NK-92 (cell line): ENCODE results near the gene FXYD6.

Experiments
- DNase-seq: peaks from one replicate; lab custom pipeline; 2025; ENCODE audit not compliant: unreplicated experiment; lab: John Stamatoyannopoulos, UW

The FXYD6 gene

DNA sequence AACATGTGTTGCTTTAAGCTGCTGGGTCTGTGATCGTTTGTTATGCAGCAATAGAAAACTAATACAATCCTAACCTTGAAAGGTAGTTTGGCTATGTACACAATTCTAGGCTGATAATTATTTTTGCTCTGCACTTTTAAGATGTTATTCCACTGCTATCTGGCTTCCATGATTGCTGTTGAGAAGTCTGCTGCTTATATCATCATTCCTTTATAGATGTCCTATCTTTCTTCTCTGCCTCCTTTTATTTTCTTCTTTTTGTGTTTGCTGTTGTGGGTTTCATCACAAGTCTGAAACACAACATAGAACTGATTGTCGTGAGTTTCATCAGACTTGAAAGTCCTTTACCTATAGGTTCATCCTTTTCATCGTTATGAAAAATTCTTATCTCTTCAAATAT, 24.1 kb downstream of the FXYD6 start:
- DNase-seq = no peak

GRCh38 chr11:117851852-117852251, 24.6 kb downstream of the FXYD6 start:
- DNase-seq = no peak

- no peak for DNase-seq
Observed at GRCh38 chr11:117851106-117851505, 25.4 kb downstream of the FXYD6 start.

DNA sequence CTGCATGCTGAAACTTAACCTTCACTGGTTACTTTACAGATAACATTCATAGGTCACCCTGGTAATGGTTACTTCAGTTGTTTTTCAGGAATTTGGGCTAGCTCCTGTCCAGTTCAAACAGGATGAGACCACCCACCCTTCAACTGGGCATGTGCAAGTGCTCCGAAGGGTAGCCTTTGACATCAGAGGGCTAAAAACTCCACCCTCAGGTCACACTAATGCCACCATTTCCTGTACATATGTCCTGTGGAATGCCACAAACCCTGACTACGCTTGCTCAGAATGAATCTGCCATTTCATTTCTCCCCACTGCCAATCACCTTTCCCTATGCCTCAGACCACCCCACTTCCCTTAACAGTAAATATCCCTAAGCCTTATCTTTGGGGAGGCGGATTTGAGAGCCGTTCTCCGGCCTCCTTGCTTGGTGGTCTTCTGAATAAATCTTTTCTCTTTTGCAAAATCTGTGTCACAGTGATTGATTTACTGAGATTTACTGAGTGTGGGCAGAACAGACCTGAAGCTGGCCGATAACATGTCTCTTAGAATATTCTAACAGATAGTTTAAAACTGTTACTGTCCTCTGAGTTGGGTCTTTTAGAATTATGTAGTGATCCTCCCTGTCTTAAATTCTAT, 26.6 kb downstream of the FXYD6 start:
- no peak for DNase-seq

DNA sequence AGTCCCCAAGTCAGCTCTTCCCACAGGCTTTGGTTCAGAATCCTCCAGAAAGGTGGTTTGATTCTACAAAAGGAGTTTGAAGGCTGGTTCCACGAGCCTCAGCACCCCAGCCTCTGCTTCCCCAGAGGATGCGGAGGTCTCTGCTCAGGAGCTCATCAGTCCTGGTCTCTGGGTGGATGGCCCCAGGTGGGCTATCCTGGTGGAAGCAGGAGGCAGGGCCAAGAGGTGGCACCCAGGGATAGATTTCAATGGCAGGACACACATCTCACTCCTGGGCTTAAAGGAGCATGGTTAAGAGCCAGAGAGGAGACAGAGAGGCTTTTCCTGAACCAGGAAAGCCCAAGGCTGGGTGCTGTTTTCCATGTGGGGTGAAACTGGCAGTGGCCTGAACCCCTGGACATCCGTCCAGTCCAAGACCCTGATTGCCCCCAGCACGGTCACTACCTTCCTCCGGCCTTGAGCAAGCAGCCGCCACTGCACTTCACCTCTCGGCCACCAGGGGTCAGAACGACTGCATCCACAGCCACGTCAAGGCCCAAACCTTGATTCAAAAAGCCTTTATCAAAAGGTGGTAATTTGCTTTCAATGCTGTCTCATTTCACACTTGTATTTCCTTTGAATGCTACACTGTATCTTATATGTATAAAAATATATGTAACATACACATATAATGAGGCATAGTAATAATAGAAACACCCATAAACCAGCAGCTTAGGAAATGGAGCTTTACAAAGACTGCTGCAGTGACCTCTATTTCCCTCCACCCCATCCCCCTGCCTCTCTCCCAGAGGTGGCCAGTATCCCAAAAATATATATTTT, 32.6 kb downstream of the FXYD6 start:
- no peak for DNase-seq

- no peak for DNase-seq
Observed at GRCh38 chr11:117842131-117842941, 34.1 kb downstream of the FXYD6 start.

DNA sequence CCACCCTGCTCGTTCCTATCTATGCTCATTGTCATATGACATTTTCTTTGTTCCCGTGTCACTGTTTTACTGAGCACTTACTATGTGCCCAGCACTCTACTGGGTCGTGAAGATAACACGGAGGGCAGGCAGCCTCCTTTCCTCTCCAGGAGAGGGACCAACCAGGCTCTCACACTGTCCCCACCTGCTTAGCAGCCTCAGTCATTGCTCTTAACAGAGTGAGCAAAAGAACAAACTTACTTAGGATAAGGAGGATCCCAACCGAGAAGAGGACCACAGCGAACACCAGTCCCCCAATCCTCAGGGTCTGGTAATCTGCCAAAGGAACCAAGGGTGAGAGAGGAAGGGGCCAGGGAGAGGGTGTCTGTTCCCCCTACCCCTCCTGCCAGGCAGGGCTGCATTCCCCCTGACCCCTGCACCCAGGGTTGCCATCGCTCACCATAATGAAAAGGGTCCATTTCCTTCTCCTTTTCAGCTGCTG, 34.9 kb downstream of the FXYD6 start:
- no peak for DNase-seq

DNA sequence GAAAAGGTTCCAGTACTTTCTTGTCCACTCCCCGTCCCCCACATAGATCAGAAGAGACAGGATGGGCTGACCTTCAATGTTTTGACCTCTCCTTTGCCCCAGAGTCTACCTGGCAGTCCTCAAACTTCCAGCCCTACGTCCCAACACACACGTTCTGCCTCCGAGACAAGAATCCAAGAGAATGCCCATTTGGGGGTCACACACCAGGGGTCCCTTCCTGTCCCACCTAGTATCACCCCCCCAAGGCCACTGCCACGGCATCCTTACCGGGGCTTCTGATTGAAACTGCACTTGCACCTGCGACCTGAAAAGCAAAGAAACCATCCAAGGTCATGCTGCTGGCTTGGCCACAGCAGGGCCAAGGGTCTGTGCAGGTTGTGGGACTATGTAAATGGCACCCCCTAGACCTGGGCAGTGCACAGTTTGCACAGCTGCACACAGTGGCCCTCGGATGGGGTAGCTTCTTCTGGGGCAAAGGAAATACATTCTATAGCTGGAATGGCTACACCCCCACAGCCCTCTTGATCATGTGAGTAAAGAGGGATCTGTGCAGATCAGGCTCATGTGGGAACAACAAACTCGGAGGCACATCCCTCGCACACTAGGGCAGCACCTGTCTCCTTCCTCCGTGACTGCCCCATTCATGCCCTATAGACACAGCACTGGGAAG, 35.4 kb downstream of the FXYD6 start:
- no peak for DNase-seq

GRCh38 chr11:117839936-117840813, 36.3 kb downstream of the FXYD6 start:
- DNase-seq = no peak

DNA sequence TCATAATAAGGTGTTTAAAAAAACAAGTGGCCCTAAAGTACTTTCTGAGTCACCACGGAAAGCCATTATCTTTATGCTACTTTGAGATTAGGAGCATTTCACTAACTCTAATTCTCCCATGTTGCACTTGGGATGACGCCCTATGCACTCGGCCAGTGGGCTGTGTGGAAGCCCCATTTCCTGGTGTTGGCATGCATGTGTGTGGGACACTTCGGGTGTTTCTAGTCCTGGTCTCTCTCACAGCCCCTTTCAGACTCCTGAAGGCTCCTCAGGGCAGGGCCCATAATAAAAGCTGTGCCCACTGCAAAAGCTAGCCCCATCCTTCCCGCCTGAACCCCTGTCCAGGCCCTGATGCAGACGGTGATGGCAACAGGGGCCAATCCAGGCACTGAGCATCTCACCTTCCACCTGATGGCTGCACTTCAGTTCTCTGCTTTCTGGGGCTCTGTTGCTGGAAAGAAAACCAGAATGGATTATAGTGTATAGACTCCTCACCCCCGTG, 37.0 kb downstream of the FXYD6 start:
- DNase-seq = no peak

DNA sequence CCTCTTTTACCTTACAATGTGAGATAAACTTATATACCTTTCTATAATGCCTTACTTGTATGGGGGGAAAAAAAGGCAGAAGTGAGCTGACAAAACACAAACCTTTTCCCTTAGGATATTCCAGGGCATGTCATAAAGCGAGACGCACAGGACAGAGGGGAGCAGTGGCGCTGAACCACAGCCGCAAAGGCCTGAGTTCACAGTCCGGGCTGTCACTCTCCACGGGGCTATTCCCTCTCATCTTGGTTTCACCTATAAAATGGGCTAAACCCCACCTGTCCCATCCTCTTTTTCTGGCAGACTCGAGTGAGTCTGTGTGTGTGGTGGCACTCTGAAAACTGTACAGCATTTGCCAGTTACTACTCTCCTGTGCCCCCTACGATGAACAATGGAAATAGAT, 37.6 kb downstream of the FXYD6 start:
- no peak for DNase-seq

DNA sequence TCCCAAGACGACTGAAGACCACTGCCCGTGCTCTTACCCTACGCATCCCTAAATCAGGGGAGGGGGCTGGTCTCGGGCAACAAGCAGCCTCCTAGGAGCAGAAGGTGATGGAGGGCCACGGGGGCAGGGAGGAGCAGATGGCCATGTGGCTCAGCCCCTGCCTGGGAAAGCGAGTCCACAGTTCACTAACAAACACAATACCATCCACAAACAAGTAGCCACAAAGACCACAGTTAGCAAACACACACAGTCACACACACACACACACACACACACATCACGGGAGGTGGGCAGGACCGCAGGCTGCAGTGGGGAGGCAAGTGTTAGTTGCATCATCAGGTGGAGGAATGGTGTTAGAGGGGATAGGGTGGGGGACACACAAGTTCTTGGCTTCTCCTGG, 38.7 kb downstream of the FXYD6 start:
- DNase-seq = no peak

DNA sequence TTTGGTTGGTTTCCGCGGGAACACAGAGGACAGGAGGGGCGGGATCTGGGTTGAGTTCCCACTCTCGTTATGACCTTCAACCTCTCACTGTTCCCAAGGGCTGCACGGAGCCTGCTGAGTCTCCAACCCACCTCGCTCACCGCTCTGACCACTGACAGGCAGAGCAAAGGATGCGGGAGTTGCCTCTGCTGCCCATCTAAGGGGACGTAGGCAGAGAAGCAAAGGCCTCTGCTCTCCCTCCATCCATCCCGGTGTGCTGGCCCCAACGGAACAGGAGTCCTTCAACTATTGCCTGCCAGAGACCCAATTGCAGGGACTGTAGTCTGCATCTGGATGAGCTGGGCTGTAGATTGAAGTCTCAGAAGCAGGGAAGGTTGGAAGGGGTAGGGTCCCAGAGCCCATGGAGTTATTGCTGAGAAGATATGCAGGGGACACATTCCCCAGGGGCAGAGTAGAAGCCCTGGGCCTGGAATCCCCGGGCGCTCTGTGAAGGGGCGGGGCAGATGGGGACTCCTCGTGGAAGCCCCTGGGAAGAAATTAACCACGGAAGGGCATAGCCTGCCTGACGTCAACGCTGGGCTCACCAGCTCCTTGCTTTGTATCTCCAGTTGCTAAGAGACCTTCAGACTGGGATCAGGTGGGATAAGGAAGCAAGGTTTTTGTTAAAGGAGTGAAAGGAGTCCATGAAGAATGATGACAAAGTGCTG, 39.2 kb downstream of the FXYD6 start:
- DNase-seq = no peak

GRCh38 chr11:117836077-117836960, 40.1 kb downstream of the FXYD6 start:
- no peak for DNase-seq

DNA sequence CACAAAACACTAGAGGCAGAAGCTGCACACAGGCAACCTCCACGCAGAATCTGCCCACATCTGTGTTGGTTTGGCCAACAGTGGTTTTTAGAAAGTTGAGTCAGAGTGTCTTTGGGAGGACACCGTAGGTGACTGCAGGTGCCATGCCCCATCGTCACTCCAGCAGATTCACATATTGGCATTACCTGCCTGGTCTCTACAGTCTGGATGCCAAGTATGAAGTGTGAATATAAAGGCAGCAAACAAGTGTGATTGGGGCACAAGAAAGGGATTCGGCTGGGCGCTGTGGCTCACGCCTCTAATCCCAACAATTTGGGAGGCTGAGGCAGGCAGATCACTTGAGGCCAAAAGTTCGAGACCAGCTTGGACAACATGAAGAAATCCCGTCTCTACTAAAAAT, 40.9 kb downstream of the FXYD6 start:
- DNase-seq = no peak

- DNase-seq = no peak
Observed at GRCh38 chr11:117834838-117835443, 41.5 kb downstream of the FXYD6 start.

- DNase-seq = no peak
Observed at GRCh38 chr11:117834068-117834810, 42.2 kb downstream of the FXYD6 start.
